HCT116 (cell line): ENCODE measurements around the gene TMEM201. TPM values are rescaled to one million over a fixed set of nuclear protein-coding genes. Genes with fewer than 3 reads are reported as not detected.
"Not testable (repeated sequence)": the region's sequence is repeated elsewhere in the genome, so short reads cannot be mapped to it uniquely, and the experiment has no call there.

ENCODE experiments used
- ATAC-seq: fragments of 200-7000 bp; cut with Tn5 transposase; 2 replicates; pipeline ENCODE4 v1.9.1; 2020; ENCODE audit warnings: mild to moderate bottlenecking, moderate library complexity
- BruUV-seq: library from RNA; stranded (reverse); fragments of 400-500 nt; replicated peaks from 2 replicates; lab custom pipeline; 2021; lab: Mats Ljungman, UMichigan
- CTCF ChIA-PET: fragments of 300-600 bp; sonication (Branson Sonifier 250); formaldehyde crosslinking; loops from one replicate; lab custom pipeline; 2021; ENCODE audit warnings: antibody characterized with exemption; lab: Charles Lee
- POLR2A ChIA-PET: fragments of 300-600, 350-600 bp; sonication (Branson Sonifier 250); formaldehyde crosslinking; loops from one replicate; lab custom pipeline; 2021; ENCODE audit warnings: antibody characterized with exemption; lab: Charles Lee
- RAD21 ChIA-PET, 2 experiments: fragments of 300-600 bp; sonication (Branson Sonifier 250); formaldehyde crosslinking; loops; one replicate each; lab custom pipeline; 2023; ENCODE audit warnings: low total read pairs in 2 of 2; ENCODE audit not compliant: uncharacterized antibody in 2 of 2, unreplicated experiment in 2 of 2, low non-redundant PET in 1 of 2; lab: Charles Lee
- DNase-seq: peaks from one replicate; pipeline ENCODE4 v3.0.0-alpha.2; 2010; ENCODE audit warnings: low read depth, low spot score
- H2AFZ ChIP-seq: fragments of 200-600 bp; shearing (Covaris generic), sonication (generic); 2 replicates; pipeline ENCODE4 v1.6.1; 2017; ENCODE audit warnings: low read depth, mixed run types, mixed read lengths, antibody characterized with exemption, low read length; ENCODE audit not compliant: poor library complexity, severe bottlenecking
- H3K27ac ChIP-seq: 2 replicates; pipeline ENCODE4 v1.5.1; 2012; ENCODE audit warnings: low read depth, low read length
- H3K27me3 ChIP-seq: fragments of 200-600 bp; sonication (generic); 2 replicates; pipeline ENCODE4 v1.6.1; 2016; ENCODE audit warnings: mixed run types, low read length, mixed read lengths; ENCODE audit not compliant: insufficient read depth
- H3K36me3 ChIP-seq, 2 experiments: fragments of 200-500 bp in 1 of 2; fragments of 200-600 bp in 1 of 2; sonication (Bioruptor generic) in 1 of 2; sonication (generic) in 1 of 2; 2 replicates each; pipeline versions ENCODE4 v1.5.1 to v1.6.1; 2014 to 2016; ENCODE audit warnings: low read length in 2 of 2, inconsistent platforms in 1 of 2, mixed read lengths in 1 of 2, mixed run types in 1 of 2; ENCODE audit not compliant: insufficient read depth in 2 of 2, control insufficient read depth in 1 of 2
- H3K4me1 ChIP-seq, 2 experiments: fragments of 200-600 bp in 1 of 2; sonication (generic) in 1 of 2; 2 replicates each; pipeline versions ENCODE4 v1.5.1 to v1.6.1; 2012 to 2017; ENCODE audit warnings: low read length in 2 of 2, inconsistent platforms in 1 of 2, mild to moderate bottlenecking in 1 of 2, mixed read lengths in 1 of 2, mixed run types in 1 of 2, moderate library complexity in 1 of 2; ENCODE audit not compliant: insufficient read depth in 2 of 2, control insufficient read depth in 1 of 2
- H3K4me2 ChIP-seq: fragments of 200-600 bp; sonication (generic); 2 replicates; pipeline ENCODE4 v1.6.1; 2017; ENCODE audit warnings: mixed run types, low read length, mixed read lengths
- H3K4me3 ChIP-seq, 2 experiments: fragments of 200-600 bp in 1 of 2; sonication (generic) in 1 of 2; replicated peaks in 1 of 2; 2 replicates each; pipeline ENCODE4 v1.5.1; 2011 to 2016; ENCODE audit warnings: low read length in 2 of 2, control low read depth in 1 of 2, low read depth in 1 of 2, mild to moderate bottlenecking in 1 of 2, mixed read lengths in 1 of 2, mixed run types in 1 of 2
- H3K79me2 ChIP-seq: fragments of 200-600 bp; sonication (generic); 2 replicates; pipeline ENCODE4 v1.6.1; 2017; ENCODE audit warnings: mild to moderate bottlenecking, mixed run types, low read length, moderate library complexity, mixed read lengths; ENCODE audit not compliant: insufficient read depth
- H3K9ac ChIP-seq: fragments of 200-600 bp; sonication (generic); 2 replicates; pipeline ENCODE4 v1.6.1; 2016; ENCODE audit warnings: low read length, mixed read lengths
- H3K9me2 ChIP-seq: fragments of 200-600 bp; sonication (generic), shearing (Covaris generic); 2 replicates; pipeline ENCODE4 v1.6.1; 2017; ENCODE audit warnings: mixed run types, mild to moderate bottlenecking, moderate library complexity; ENCODE audit not compliant: insufficient read depth
- H3K9me3 ChIP-seq, 2 experiments: fragments of 200-500 bp in 1 of 2; fragments of 200-600 bp in 1 of 2; sonication (Bioruptor generic) in 1 of 2; sonication (generic) in 1 of 2; 2 replicates each; pipeline ENCODE4 v1.6.1; 2014 to 2017; ENCODE audit warnings: low read length in 2 of 2, mixed read lengths in 2 of 2, inconsistent platforms in 1 of 2, low read depth in 1 of 2, mild to moderate bottlenecking in 1 of 2, mixed run types in 1 of 2, moderate library complexity in 1 of 2; ENCODE audit not compliant: control insufficient read depth in 1 of 2, insufficient read depth in 1 of 2
- H4K20me1 ChIP-seq: fragments of 200-600 bp; sonication (generic), shearing (Covaris generic); 2 replicates; pipeline ENCODE4 v1.6.1; 2017; ENCODE audit warnings: mixed run types, mild to moderate bottlenecking, moderate library complexity; ENCODE audit not compliant: insufficient read depth
- intact Hi-C: fragments of 100-400 bp; cut with micrococcal nuclease; formaldehyde crosslinking; loops from 2 replicates; pipeline ENCODE4 v1.10.0; 2022
- total RNA-seq: library from RNA; stranded (reverse); gene quantifications from one replicate; pipeline ENCODE4 v1.2.1, GENCODE V29; 2021; ENCODE audit not compliant: unreplicated experiment
- TF ChIP-seq, protein P1 (sequence below): IDR thresholded peaks from 2 replicates; pipeline ENCODE4 v1.6.1; 2012; ENCODE audit warnings: low read depth

TMEM201 gene
- total RNA-seq, 1 experiment from 2014 or later: 27.6 TPM

DNA sequence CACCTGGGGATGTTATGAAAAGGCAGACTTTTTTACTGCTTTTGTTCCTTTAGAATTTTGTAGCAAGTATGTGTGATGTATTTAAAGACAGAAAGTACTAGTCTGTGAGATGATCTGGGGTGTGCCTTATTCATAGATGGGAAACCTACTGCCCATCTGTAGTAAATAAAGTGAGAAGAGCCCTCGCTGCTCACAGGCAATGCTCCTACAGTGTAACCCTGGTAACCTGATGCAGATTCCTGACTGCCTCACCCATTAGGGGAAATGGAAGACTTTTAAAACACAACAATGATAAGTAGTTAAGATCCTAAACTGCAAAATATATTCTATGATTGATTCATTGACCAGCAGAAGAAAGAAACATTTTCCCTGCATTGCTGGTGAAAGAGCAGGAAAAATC lies 19.4 kb upstream of the TMEM201 start (continued):
- TF ChIP-seq, protein P1, sequence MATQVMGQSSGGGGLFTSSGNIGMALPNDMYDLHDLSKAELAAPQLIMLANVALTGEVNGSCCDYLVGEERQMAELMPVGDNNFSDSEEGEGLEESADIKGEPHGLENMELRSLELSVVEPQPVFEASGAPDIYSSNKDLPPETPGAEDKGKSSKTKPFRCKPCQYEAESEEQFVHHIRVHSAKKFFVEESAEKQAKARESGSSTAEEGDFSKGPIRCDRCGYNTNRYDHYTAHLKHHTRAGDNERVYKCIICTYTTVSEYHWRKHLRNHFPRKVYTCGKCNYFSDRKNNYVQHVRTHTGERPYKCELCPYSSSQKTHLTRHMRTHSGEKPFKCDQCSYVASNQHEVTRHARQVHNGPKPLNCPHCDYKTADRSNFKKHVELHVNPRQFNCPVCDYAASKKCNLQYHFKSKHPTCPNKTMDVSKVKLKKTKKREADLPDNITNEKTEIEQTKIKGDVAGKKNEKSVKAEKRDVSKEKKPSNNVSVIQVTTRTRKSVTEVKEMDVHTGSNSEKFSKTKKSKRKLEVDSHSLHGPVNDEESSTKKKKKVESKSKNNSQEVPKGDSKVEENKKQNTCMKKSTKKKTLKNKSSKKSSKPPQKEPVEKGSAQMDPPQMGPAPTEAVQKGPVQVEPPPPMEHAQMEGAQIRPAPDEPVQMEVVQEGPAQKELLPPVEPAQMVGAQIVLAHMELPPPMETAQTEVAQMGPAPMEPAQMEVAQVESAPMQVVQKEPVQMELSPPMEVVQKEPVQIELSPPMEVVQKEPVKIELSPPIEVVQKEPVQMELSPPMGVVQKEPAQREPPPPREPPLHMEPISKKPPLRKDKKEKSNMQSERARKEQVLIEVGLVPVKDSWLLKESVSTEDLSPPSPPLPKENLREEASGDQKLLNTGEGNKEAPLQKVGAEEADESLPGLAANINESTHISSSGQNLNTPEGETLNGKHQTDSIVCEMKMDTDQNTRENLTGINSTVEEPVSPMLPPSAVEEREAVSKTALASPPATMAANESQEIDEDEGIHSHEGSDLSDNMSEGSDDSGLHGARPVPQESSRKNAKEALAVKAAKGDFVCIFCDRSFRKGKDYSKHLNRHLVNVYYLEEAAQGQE: no peak

DNA sequence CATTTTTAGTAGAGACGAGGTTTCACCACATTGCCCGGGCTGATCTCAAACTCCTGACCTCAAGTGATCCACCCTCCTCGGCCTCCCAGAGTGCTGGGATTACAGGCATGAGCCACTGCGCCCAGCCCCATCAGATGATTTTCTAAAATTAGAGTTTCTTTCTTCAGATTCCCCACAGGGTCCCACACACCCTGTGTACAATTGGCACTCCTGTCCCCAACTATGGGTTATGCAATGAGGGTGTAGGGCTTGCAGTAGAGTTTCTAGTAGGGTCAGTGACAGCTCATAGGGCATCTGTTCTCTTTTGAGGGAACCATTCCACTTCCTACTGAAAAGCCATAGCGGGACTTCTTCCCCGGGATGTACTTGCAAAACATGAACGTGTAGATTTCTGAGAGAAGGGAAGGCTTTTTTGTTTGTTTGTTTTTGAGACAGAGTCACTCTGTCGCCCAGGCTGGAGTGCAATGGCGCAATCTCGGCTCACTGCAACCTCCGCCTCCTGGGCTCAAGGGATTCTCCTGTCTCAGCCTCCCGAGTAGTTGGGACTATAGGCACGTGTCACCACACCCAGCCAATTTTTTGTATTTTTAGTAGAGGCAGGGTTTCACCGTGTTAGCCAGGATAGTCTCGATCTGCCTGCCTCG lies 17.7 kb upstream of the TMEM201 start:
- H3K36me3 ChIP-seq, H3K4me2 ChIP-seq, POLR2A ChIA-PET, H3K9ac ChIP-seq, H2AFZ ChIP-seq, H3K9me2 ChIP-seq, RAD21 ChIA-PET, H3K27me3 ChIP-seq, ATAC-seq, H3K4me3 ChIP-seq, DNase-seq, H3K4me1 ChIP-seq, H3K27ac ChIP-seq, H4K20me1 ChIP-seq, BruUV-seq, H3K9me3 ChIP-seq: not testable (repeated sequence)
- CTCF ChIA-PET: interaction anchor here (0.9 to 1.7 kb wide), 2 partner anchors 73 to 75 kb away, joined by 4 read pairs; no protein-coding TSS in a partner anchor
- H3K79me2 ChIP-seq: peaks cover 18% of the 10 kb centered on the region
- intact Hi-C loops: loop anchor here (5.0 kb wide), 1 partner anchor 304 kb away; no protein-coding TSS in a partner anchor
